CD8-positive, alpha-beta memory T cell (primary cell): ENCODE data around the gene RAB4B. TPM values are rescaled to one million over a fixed set of nuclear protein-coding genes. Genes with fewer than 3 reads are reported as not detected.

ENCODE experiments used
- CTCF ChIA-PET: fragments of 350-600 bp; sonication (Branson Sonifier 250); formaldehyde crosslinking; loops from one replicate; lab custom pipeline; 2021; ENCODE audit warnings: antibody characterized with exemption; lab: Charles Lee
- POLR2A ChIA-PET: fragments of 350-600 bp; sonication (Branson Sonifier 250); formaldehyde crosslinking; loops from one replicate; lab custom pipeline; 2021; ENCODE audit warnings: antibody characterized with exemption; lab: Charles Lee
- DNase-seq, 5 donors: peaks; one replicate each; pipeline versions ENCODE4 v3.0.0 to v3.0.0-alpha.2; 2020 to 2022; ENCODE audit warnings: mixed read lengths in 1 of 5
- H3K27ac ChIP-seq: one replicate; pipeline ENCODE4 v1.7.0; 2013; ENCODE audit warnings: low read depth, mild to moderate bottlenecking, low read length, moderate library complexity
- H3K27me3 ChIP-seq: 2 replicates; pipeline ENCODE4 v1.7.0; 2013; ENCODE audit warnings: low read length, mild to moderate bottlenecking; ENCODE audit not compliant: insufficient read depth, poor library complexity, severe bottlenecking
- H3K36me3 ChIP-seq: 2 replicates; pipeline ENCODE4 v1.7.0; 2013; ENCODE audit warnings: mild to moderate bottlenecking, low read length, moderate library complexity; ENCODE audit not compliant: insufficient read depth
- H3K4me1 ChIP-seq: 2 replicates; pipeline ENCODE4 v1.7.0; 2013; ENCODE audit warnings: mild to moderate bottlenecking, low read length, moderate library complexity; ENCODE audit not compliant: insufficient read depth
- H3K4me3 ChIP-seq: 2 replicates; pipeline ENCODE4 v1.7.0; 2013; ENCODE audit warnings: mild to moderate bottlenecking, low read length
- H3K9me3 ChIP-seq: 2 replicates; pipeline ENCODE4 v1.7.0; 2013; ENCODE audit warnings: mild to moderate bottlenecking, low read length
- H3K27ac Mint-ChIP-seq, 8 donors: one replicate each; pipeline ENCODE4 v1.8.0; 2020 to 2021; ENCODE audit warnings: mixed read lengths in 8 of 8, mild to moderate bottlenecking in 6 of 8, inconsistent platforms in 3 of 8, moderate library complexity in 3 of 8
- H3K27me3 Mint-ChIP-seq, 2 donors: one replicate each; pipeline ENCODE4 v1.8.0; 2020 to 2021; ENCODE audit warnings: mixed read lengths in 2 of 2, mild to moderate bottlenecking in 1 of 2, moderate library complexity in 1 of 2
- H3K36me3 Mint-ChIP-seq, 3 donors: one replicate each; pipeline ENCODE4 v1.8.0; 2020 to 2021; ENCODE audit warnings: mixed read lengths in 3 of 3, inconsistent platforms in 1 of 3, mild to moderate bottlenecking in 1 of 3
- H3K4me1 Mint-ChIP-seq, 3 donors: one replicate each; pipeline ENCODE4 v1.8.0; 2020 to 2021; ENCODE audit warnings: mixed read lengths in 3 of 3, inconsistent platforms in 1 of 3, mild to moderate bottlenecking in 1 of 3
- H3K4me3 Mint-ChIP-seq, 7 donors: one replicate each; pipeline ENCODE4 v1.8.0; 2020 to 2021; ENCODE audit warnings: mixed read lengths in 7 of 7, mild to moderate bottlenecking in 6 of 7, moderate library complexity in 4 of 7, inconsistent platforms in 2 of 7
- H3K9me3 Mint-ChIP-seq, 5 donors: one replicate each; pipeline ENCODE4 v1.8.0; 2020 to 2022; ENCODE audit warnings: mixed read lengths in 5 of 5, mild to moderate bottlenecking in 3 of 5, moderate library complexity in 2 of 5, inconsistent platforms in 1 of 5
- polyA plus RNA-seq: library from polyadenylated mRNA; unstranded; fragments of 300-500 nt; fragmentation: Illumina TruSeq; gene quantifications from one replicate; pipeline ENCODE4 v1.2.3, GENCODE V29; 2021
- total RNA-seq, 2 experiments: library from RNA; stranded (reverse); gene quantifications; one replicate each; pipeline ENCODE4 v1.2.3, GENCODE V29; 2021

RAB4B gene
- total and polyA plus RNA-seq, 3 experiments from 2014 or later: 24.2 to 95.2 (median 27.2) TPM

GRCh38 chr19:40744554-40745401 is 33.3 kb upstream of the RAB4B start:
- Mint-ChIP-seq H3K9me3 (no peaks in the 10 kb centered on the region), H3K27ac (peak overlapping the region in 1 of 8 donors; percentile 73), H3K27me3 (no peaks in the 10 kb centered on the region), H3K4me3 (no peak overlapping the region), H3K36me3 (peaks cover 0 to 5% (median 0%) of the 10 kb centered on the region in 3 donors), H3K4me1 (peaks cover 3 to 8% (median 5%) of the 10 kb centered on the region in 3 donors)
- Histone ChIP-seq H3K27me3 (no peaks in the 10 kb centered on the region), H3K9me3 (no peaks in the 10 kb centered on the region), H3K27ac (no peak overlapping the region), H3K4me3 (no peak overlapping the region), H3K36me3 (no peaks in the 10 kb centered on the region), H3K4me1 (peaks cover 4% of the 10 kb centered on the region)
- peak in 2 of 5 donors; percentile 33 to 61 for DNase-seq
- CTCF ChIA-PET: interaction anchor here (0.7 to 1.9 kb wide), 4 partner anchors 9 to 460 kb away, joined by 3 to 6 read pairs (median 4); no protein-coding TSS in a partner anchor
- POLR2A ChIA-PET: interaction anchor here (1.2 kb wide), 1 partner anchor 33 kb away, joined by 5 read pairs; the partner anchor contains the start of gene RAB4B

- peaks cover 0 to 2% of the 10 kb centered on the region in 2 donors for H3K27me3 Mint-ChIP-seq
- Histone ChIP-seq H3K9me3 (no peaks in the 10 kb centered on the region), H3K4me1 (peaks cover 8% of the 10 kb centered on the region), H3K27me3 (no peaks in the 10 kb centered on the region), H3K27ac (no peak overlapping the region), H3K4me3 (no peak overlapping the region), H3K36me3 (no peaks in the 10 kb centered on the region)
- peaks cover 0 to 8% (median 0%) of the 10 kb centered on the region in 3 donors for H3K36me3 Mint-ChIP-seq
- no peaks in the 10 kb centered on the region for H3K9me3 Mint-ChIP-seq
- CTCF ChIA-PET: interaction anchor here (1.5 to 1.9 kb wide), 2 partner anchors 10 to 74 kb away, joined by 4 to 6 read pairs; no protein-coding TSS in a partner anchor
- no peak overlapping the region for H3K27ac Mint-ChIP-seq
- peaks cover 9 to 15% (median 11%) of the 10 kb centered on the region in 3 donors for H3K4me1 Mint-ChIP-seq
- no peak for DNase-seq
- no peak overlapping the region for H3K4me3 Mint-ChIP-seq
- POLR2A ChIA-PET: interaction anchor here (1.2 kb wide), 1 partner anchor 32 kb away, joined by 5 read pairs; the partner anchor contains the start of gene RAB4B
These were observed 32.7 kb upstream of the RAB4B start for GRCh38 chr19:40745402-40745780.

GRCh38 chr19:40747536-40747935 is 30.5 kb upstream of the RAB4B start:
- H3K4me3 Mint-ChIP-seq: peak overlapping the region in 1 of 7 donors; percentile 32
- peaks cover 8% of the 10 kb centered on the region for H3K4me1 ChIP-seq
- no peaks in the 10 kb centered on the region for H3K9me3 Mint-ChIP-seq
- no peaks in the 10 kb centered on the region for H3K27me3 ChIP-seq
- peaks cover 21 to 27% (median 22%) of the 10 kb centered on the region in 3 donors for H3K4me1 Mint-ChIP-seq
- H3K27ac Mint-ChIP-seq: peak overlapping the region in 1 of 8 donors; percentile 3
- no peak overlapping the region for H3K27ac ChIP-seq
- no peaks in the 10 kb centered on the region for H3K9me3 ChIP-seq
- DNase-seq: no peak
- H3K4me3 ChIP-seq: no peak overlapping the region
- H3K36me3 ChIP-seq: no peaks in the 10 kb centered on the region
- H3K36me3 Mint-ChIP-seq: peaks cover 0 to 16% (median 0%) of the 10 kb centered on the region in 3 donors
- peaks cover 0 to 3% of the 10 kb centered on the region in 2 donors for H3K27me3 Mint-ChIP-seq
- CTCF ChIA-PET: no interaction called here
- POLR2A ChIA-PET: interaction anchor here (1.5 kb wide), 1 partner anchor 51 kb away, joined by 4 read pairs; the partner anchor contains the start of gene EGLN2

GRCh38 chr19:40750058-40750873 is 27.8 kb upstream of the RAB4B start, which contains the start of gene ACTMAP:
Gene ACTMAP (minus strand): TSS chr19:40750477. CDS start chr19:40749803, 674 bp downstream.
- H3K9me3 ChIP-seq: no peaks in the 10 kb centered on the region
- Mint-ChIP-seq H3K9me3 (no peaks in the 10 kb centered on the region), H3K4me3 (peak within 1 kb of the TSS; percentile 94 to 99 (median 98)), H3K4me1 (peaks cover 34 to 43% (median 40%) of the 10 kb centered on the region in 3 donors), H3K27me3 (peaks cover 0 to 3% of the 10 kb centered on the region in 2 donors), H3K27ac (peak within 1 kb of the TSS; percentile 95 to 100 (median 98)), H3K36me3 (peaks cover 0 to 29% (median 5%) of the 10 kb centered on the region in 3 donors)
- POLR2A ChIA-PET: interaction anchor here (0.5 to 10.5 kb wide), 13 partner anchors 18 to 614 kb away, joined by 3 to 110 read pairs (median 6); partner anchors contain the start of genes B9D2, COQ8B, EGLN2 and NUMBL
- H3K4me3 ChIP-seq: peak within 1 kb of the TSS; percentile 83
- CTCF ChIA-PET: interaction anchor here (1.0 to 2.5 kb wide), 6 partner anchors 28 to 87 kb away, joined by 3 to 13 read pairs (median 8); partner anchors contain the start of genes EGLN2 and RAB4B
- peaks cover 1% of the 10 kb centered on the region for H3K36me3 ChIP-seq
- peaks cover 30% of the 10 kb centered on the region for H3K4me1 ChIP-seq
- peak; percentile 98 to 100 (median 100) for DNase-seq
- H3K27me3 ChIP-seq: no peaks in the 10 kb centered on the region
- H3K27ac ChIP-seq: peak within 1 kb of the TSS; percentile 92

- peak; percentile 93 to 99 (median 98) for DNase-seq
- peaks cover 0 to 36% (median 5%) of the 10 kb centered on the region in 3 donors for H3K36me3 Mint-ChIP-seq
- H3K9me3 Mint-ChIP-seq: no peaks in the 10 kb centered on the region
- Histone ChIP-seq H3K27me3 (no peaks in the 10 kb centered on the region), H3K4me3 (peak within 1 kb of the TSS; percentile 83), H3K27ac (peak within 1 kb of the TSS; percentile 92), H3K9me3 (no peaks in the 10 kb centered on the region), H3K4me1 (peaks cover 37% of the 10 kb centered on the region), H3K36me3 (peaks cover 7% of the 10 kb centered on the region)
- H3K27ac Mint-ChIP-seq: peak within 1 kb of the TSS; percentile 95 to 100 (median 98)
- ChIA-PET POLR2A (interaction anchor here (0.5 to 10.5 kb wide), 13 partner anchors 17 to 613 kb away, joined by 3 to 110 read pairs (median 6); partner anchors contain the start of genes B9D2, COQ8B, EGLN2 and NUMBL), CTCF (interaction anchor here (1.0 to 2.5 kb wide), 6 partner anchors 27 to 88 kb away, joined by 3 to 13 read pairs (median 8); partner anchors contain the start of genes EGLN2 and RAB4B)
- H3K4me1 Mint-ChIP-seq: peaks cover 41 to 50% (median 47%) of the 10 kb centered on the region in 3 donors
- peak within 1 kb of the TSS; percentile 94 to 99 (median 98) for H3K4me3 Mint-ChIP-seq
- H3K27me3 Mint-ChIP-seq: peaks cover 0 to 3% of the 10 kb centered on the region in 2 donors
These were observed 27.0 kb upstream of the RAB4B start, which contains the start of gene SNRPA for GRCh38 chr19:40750874-40751537. Gene SNRPA (plus strand): TSS chr19:40751203. CDS start chr19:40751409, 206 bp downstream.

- H3K36me3 ChIP-seq: peaks cover 9% of the 10 kb centered on the region
- peak overlapping the region; percentile 83 for H3K4me3 ChIP-seq
- ChIA-PET POLR2A (interaction anchor here (0.6 to 10.5 kb wide), 9 partner anchors 15 to 733 kb away, joined by 3 to 110 read pairs (median 6); partner anchors contain the start of genes EGLN2 and RAB4B), CTCF (interaction anchor here (0.6 to 6.3 kb wide), 9 partner anchors 18 to 452 kb away, joined by 3 to 23 read pairs (median 4); partner anchors contain the start of genes COQ8B, EGLN2, ITPKC and RAB4B)
- no peak for DNase-seq
- peak overlapping the region; percentile 95 to 100 (median 98) for H3K27ac Mint-ChIP-seq
- H3K4me1 Mint-ChIP-seq: peaks cover 52 to 63% (median 61%) of the 10 kb centered on the region in 3 donors
- peaks cover 0 to 3% of the 10 kb centered on the region in 2 donors for H3K27me3 Mint-ChIP-seq
- H3K9me3 ChIP-seq: no peaks in the 10 kb centered on the region
- H3K27ac ChIP-seq: peak overlapping the region; percentile 92
- peak overlapping the region; percentile 94 to 99 (median 98) for H3K4me3 Mint-ChIP-seq
- peaks cover 50% of the 10 kb centered on the region for H3K4me1 ChIP-seq
- peaks cover 0 to 49% (median 10%) of the 10 kb centered on the region in 3 donors for H3K36me3 Mint-ChIP-seq
- H3K9me3 Mint-ChIP-seq: no peaks in the 10 kb centered on the region
- H3K27me3 ChIP-seq: no peaks in the 10 kb centered on the region
These were observed 25.7 kb upstream of the RAB4B start for GRCh38 chr19:40752257-40752781.
